ENCODE measurements around the gene SLC12A7.

Gene SLC12A7

DNA sequence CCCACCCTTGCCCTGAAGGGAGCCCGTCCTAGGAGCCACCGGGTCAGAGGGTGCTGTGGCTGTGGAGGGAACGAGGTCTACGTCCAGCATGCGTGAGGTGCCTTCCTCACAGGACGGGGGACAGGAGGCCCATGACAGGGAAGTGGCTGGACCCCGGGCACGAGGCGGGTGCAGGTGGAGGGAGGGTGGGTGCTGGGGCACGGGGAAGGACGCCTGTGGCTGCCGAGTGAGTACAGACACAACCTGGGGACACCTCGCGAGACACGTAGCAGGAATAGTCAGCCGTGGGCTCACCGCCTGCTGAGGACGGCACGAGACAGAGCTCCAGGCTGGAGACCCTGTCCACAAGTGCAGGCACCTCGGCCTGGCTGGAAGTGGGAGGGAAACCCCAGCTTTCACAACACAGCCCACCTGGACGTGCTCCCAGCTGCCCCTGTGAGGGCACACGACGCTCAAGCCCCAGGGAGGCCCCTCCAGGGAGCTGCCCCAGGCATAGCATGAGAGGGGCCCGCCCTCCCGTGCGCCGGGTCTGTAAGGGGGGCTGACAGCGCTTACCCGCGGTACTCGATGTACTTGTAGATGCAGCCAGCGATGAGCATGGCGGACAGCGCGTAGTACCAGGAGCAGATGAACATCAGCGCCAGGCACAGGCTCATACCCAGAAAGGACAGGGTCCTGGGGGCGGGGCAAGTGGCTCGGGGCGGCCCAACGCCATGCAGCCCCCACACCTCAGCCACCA lies 36.9 kb downstream of the SLC12A7 start:
- no peak overlapping the region for H3K9ac ChIP-seq (ENCODE audit: low read depth, low read length)
- H3K27me3 ChIP-seq (ENCODE audit: control insufficient read depth, insufficient read depth, low read length), result no peaks in the 10 kb centered on the region
- peaks cover 52% of the 10 kb centered on the region for H3K36me3 ChIP-seq (ENCODE audit: control insufficient read depth, insufficient read depth, low read length)
- no peak overlapping the region for H3K4me3 ChIP-seq (ENCODE audit: low read depth, low read length)
- no peaks in the 10 kb centered on the region for H3K4me1 ChIP-seq (ENCODE audit: control insufficient read depth, insufficient read depth, low read length)
- no peak overlapping the region for H3K27ac ChIP-seq (ENCODE audit: low read depth, low read length)
- no peaks in the 10 kb centered on the region for H3K9me3 ChIP-seq (ENCODE audit: control insufficient read depth, insufficient read depth, low read length)

DNA sequence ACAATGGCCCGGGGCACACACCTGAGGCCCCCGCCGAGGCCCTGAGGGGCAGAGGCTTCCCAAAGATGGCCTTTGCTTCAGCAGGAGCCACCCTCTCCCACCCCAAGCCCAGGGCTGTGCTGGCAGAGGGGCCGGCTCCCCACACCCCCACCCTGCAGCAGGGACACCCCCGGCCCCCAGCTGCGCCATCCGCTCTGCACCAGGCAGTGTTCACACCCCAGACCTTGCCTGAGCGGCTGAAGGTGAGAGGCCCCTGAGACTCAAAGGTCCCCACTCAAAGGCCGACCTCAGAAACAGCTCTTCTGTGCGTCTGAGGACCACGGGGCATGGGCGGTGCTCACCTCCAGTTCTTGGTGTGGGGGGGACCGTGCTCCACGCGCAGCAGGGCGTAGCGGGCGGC lies 37.6 kb downstream of the SLC12A7 start:
- H3K27ac ChIP-seq (ENCODE audit: low read depth, low read length), result no peak overlapping the region
- H3K9ac ChIP-seq (ENCODE audit: low read depth, low read length), result no peak overlapping the region
- no peak overlapping the region for H3K4me3 ChIP-seq (ENCODE audit: low read depth, low read length)
- no peaks in the 10 kb centered on the region for H3K9me3 ChIP-seq (ENCODE audit: control insufficient read depth, insufficient read depth, low read length)
- H3K27me3 ChIP-seq (ENCODE audit: control insufficient read depth, insufficient read depth, low read length), result no peaks in the 10 kb centered on the region
- H3K4me1 ChIP-seq (ENCODE audit: control insufficient read depth, insufficient read depth, low read length), result no peaks in the 10 kb centered on the region
- peaks cover 49% of the 10 kb centered on the region for H3K36me3 ChIP-seq (ENCODE audit: control insufficient read depth, insufficient read depth, low read length)

GRCh38 chr5:1073239-1074102 lies 38.4 kb downstream of the SLC12A7 start:
- no peak overlapping the region for H3K27ac ChIP-seq (ENCODE audit: low read depth, low read length)
- peaks cover 43% of the 10 kb centered on the region for H3K36me3 ChIP-seq (ENCODE audit: control insufficient read depth, insufficient read depth, low read length)

DNA sequence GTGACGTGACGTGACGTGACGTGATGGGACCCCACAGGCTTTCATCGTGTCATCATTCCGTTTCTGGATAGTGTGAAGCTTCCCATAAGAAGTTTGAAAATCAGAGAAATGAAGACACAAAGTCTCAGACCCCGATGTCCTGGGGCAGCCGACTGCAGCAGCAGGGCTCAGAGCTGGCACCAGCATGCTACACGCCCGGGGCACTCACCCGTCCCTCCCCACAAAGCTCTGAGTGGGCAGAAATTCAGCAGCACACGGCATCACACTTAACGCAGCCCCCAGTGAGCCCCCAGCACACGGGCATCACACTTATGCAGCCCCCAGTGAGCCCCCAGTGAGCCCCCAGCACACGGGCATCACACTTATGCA lies 42.2 kb downstream of the SLC12A7 start:
- Histone ChIP-seq H3K27ac (ENCODE audit: low read depth, low read length) (no peak overlapping the region), H3K4me1 (ENCODE audit: control insufficient read depth, insufficient read depth, low read length) (no peaks in the 10 kb centered on the region), H3K9me3 (ENCODE audit: control insufficient read depth, insufficient read depth, low read length) (no peaks in the 10 kb centered on the region), H3K4me3 (ENCODE audit: low read depth, low read length) (no peak overlapping the region), H3K36me3 (ENCODE audit: control insufficient read depth, insufficient read depth, low read length) (peaks cover 25% of the 10 kb centered on the region), H3K27me3 (ENCODE audit: control insufficient read depth, insufficient read depth, low read length) (no peaks in the 10 kb centered on the region), H3K9ac (ENCODE audit: low read depth, low read length) (no peak overlapping the region)

More at GRCh38 chr5:1073239-1074102, 38.4 kb downstream of the SLC12A7 start:
- H3K9ac ChIP-seq (ENCODE audit: low read depth, low read length), result no peak overlapping the region; the same call in 1 of the 2 replicates
- H3K4me1 ChIP-seq (ENCODE audit: control insufficient read depth, insufficient read depth, low read length), result no peaks in the 10 kb centered on the region
- H3K4me3 ChIP-seq (ENCODE audit: low read depth, low read length), result no peak overlapping the region
- no peaks in the 10 kb centered on the region for H3K27me3 ChIP-seq (ENCODE audit: control insufficient read depth, insufficient read depth, low read length)
- no peaks in the 10 kb centered on the region for H3K9me3 ChIP-seq (ENCODE audit: control insufficient read depth, insufficient read depth, low read length)

DNA sequence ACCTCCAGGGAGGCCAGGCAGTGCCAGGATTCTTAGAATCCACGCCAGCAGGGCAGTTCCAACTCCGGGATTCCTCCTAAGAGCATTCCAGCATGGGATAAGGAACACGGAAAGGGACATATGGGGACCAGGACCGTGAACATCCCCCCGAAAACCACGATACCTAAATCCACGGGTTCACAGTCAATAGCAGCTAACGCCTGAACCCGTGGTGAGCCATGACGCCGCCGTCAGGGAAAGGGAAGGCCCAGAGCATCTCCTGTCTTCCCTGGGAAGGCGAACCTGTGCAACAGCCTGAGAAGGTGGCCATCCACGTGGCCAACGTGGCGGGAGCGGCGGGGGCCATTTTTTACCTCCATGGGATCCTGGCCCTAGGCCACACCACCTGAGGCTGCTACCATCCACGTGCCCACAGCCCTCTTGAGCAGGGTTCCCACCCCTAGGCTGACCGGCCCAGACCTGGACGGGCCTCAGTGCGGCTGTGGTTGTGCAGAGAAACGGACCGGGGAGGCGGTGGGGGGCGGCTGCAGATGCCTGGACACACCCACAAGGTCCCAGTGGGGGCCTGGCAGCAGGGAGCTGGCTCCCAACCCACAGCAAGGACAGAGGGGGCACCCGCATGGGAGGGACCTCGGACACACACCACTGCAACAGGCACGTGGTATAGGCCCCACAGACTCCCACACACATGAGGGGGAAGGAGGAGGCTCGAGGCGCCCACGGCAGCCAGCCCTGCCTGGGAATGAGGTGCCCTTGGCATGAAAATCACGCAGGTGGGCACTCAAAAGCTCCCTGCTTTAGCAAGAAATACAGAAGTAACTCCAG lies 42.8 kb downstream of the SLC12A7 start:
- no peak overlapping the region for H3K27ac ChIP-seq (ENCODE audit: low read depth, low read length)
- no peak overlapping the region for H3K9ac ChIP-seq (ENCODE audit: low read depth, low read length)

DNA sequence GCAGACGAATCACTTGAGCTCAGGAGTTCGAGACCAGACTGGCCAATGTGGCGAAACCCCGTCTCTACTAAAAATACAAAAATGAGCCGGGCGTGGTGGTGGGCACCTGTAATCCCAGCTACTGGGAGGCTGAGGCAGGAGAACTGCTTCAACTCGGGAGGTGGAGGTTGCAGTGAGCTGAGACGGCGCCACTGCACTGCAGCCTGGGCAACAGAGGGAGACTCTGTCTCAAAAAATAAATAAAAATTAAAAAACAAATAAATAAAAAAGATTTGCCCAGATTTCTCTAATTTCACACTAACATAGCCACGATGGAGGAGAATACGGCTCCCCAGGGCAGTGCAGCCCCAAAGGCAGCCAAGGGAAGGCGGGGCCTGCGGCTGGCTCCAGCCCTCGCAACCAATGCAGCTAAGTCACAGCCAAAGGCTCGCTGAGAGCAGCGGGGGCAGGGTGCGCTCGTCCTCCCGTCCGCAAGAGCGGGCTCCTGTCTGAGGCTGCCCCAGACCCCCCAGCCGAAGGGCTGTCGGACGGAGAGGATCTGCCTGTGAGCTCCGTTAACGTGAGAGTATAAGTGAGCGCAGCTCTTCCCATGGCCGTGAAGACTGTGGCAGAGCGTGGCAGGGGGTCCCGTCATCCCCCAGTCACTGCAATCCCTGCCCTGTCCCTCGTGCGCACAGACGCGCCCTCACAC lies 43.5 kb downstream of the SLC12A7 start:
- Histone ChIP-seq H3K9me3 (ENCODE audit: control insufficient read depth, insufficient read depth, low read length) (no peaks in the 10 kb centered on the region), H3K27me3 (ENCODE audit: control insufficient read depth, insufficient read depth, low read length) (no peaks in the 10 kb centered on the region), H3K27ac (ENCODE audit: low read depth, low read length) (no peak overlapping the region), H3K9ac (ENCODE audit: low read depth, low read length) (no peak overlapping the region), H3K4me3 (ENCODE audit: low read depth, low read length) (no peak overlapping the region), H3K4me1 (ENCODE audit: control insufficient read depth, insufficient read depth, low read length) (no peaks in the 10 kb centered on the region), H3K36me3 (ENCODE audit: control insufficient read depth, insufficient read depth, low read length) (peaks cover 20% of the 10 kb centered on the region)

More for the DNA sequence above, 42.8 kb downstream of the SLC12A7 start:
- Histone ChIP-seq H3K4me3 (ENCODE audit: low read depth, low read length) (no peak overlapping the region), H3K4me1 (ENCODE audit: control insufficient read depth, insufficient read depth, low read length) (no peaks in the 10 kb centered on the region), H3K36me3 (ENCODE audit: control insufficient read depth, insufficient read depth, low read length) (peaks cover 23% of the 10 kb centered on the region), H3K9me3 (ENCODE audit: control insufficient read depth, insufficient read depth, low read length) (no peaks in the 10 kb centered on the region), H3K27me3 (ENCODE audit: control insufficient read depth, insufficient read depth, low read length) (no peaks in the 10 kb centered on the region)

- Histone ChIP-seq H3K4me3 (ENCODE audit: low read depth, low read length) (no peak overlapping the region), H3K27me3 (ENCODE audit: control insufficient read depth, insufficient read depth, low read length) (no peaks in the 10 kb centered on the region), H3K9me3 (ENCODE audit: control insufficient read depth, insufficient read depth, low read length) (no peaks in the 10 kb centered on the region), H3K27ac (ENCODE audit: low read depth, low read length) (no peak overlapping the region), H3K4me1 (ENCODE audit: control insufficient read depth, insufficient read depth, low read length) (no peaks in the 10 kb centered on the region), H3K36me3 (ENCODE audit: control insufficient read depth, insufficient read depth, low read length) (peaks cover 23% of the 10 kb centered on the region), H3K9ac (ENCODE audit: low read depth, low read length) (no peak overlapping the region)
These were observed 44.4 kb downstream of the SLC12A7 start for GRCh38 chr5:1067141-1068121.

GRCh38 chr5:1066676-1067075 lies 45.2 kb downstream of the SLC12A7 start:
- Histone ChIP-seq H3K9ac (ENCODE audit: low read depth, low read length) (no peak overlapping the region), H3K4me1 (ENCODE audit: control insufficient read depth, insufficient read depth, low read length) (no peaks in the 10 kb centered on the region), H3K27me3 (ENCODE audit: control insufficient read depth, insufficient read depth, low read length) (no peaks in the 10 kb centered on the region), H3K27ac (ENCODE audit: low read depth, low read length) (no peak overlapping the region), H3K4me3 (ENCODE audit: low read depth, low read length) (no peak overlapping the region), H3K9me3 (ENCODE audit: control insufficient read depth, insufficient read depth, low read length) (no peaks in the 10 kb centered on the region), H3K36me3 (ENCODE audit: control insufficient read depth, insufficient read depth, low read length) (peaks cover 23% of the 10 kb centered on the region)

GRCh38 chr5:1065891-1066650 lies 45.8 kb downstream of the SLC12A7 start:
- no peak overlapping the region for H3K27ac ChIP-seq (ENCODE audit: low read depth, low read length)
- no peak overlapping the region for H3K4me3 ChIP-seq (ENCODE audit: low read depth, low read length)
- H3K9me3 ChIP-seq (ENCODE audit: control insufficient read depth, insufficient read depth, low read length), result no peaks in the 10 kb centered on the region
- H3K36me3 ChIP-seq (ENCODE audit: control insufficient read depth, insufficient read depth, low read length), result peaks cover 23% of the 10 kb centered on the region
- no peaks in the 10 kb centered on the region for H3K27me3 ChIP-seq (ENCODE audit: control insufficient read depth, insufficient read depth, low read length)
- H3K4me1 ChIP-seq (ENCODE audit: control insufficient read depth, insufficient read depth, low read length), result no peaks in the 10 kb centered on the region
- no peak overlapping the region for H3K9ac ChIP-seq (ENCODE audit: low read depth, low read length)

Measured in HUES48 (cell line).